ENCODE data around the gene ECEL1.

Gene ECEL1

DNA sequence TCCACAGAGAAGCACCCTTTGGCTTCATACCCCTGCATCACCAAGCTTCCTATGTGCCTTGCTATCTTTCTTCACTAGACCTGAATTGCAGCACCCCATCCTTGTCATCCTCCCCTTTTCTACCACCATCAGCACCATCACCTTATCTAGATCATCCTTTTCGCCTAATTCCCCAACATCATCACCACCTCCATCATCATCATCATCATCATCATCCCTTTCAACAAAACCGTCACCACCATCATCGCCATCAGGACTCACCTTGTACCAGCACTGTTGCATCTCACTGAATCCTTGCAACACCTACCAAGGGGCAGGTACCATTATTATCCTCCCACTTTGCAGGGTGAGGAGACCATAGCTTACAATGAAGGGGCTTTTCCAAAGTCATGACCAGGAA lies 10.8 kb upstream of the ECEL1 start:
- no peak for DNase-seq (ENCODE audit: low spot score)

DNA sequence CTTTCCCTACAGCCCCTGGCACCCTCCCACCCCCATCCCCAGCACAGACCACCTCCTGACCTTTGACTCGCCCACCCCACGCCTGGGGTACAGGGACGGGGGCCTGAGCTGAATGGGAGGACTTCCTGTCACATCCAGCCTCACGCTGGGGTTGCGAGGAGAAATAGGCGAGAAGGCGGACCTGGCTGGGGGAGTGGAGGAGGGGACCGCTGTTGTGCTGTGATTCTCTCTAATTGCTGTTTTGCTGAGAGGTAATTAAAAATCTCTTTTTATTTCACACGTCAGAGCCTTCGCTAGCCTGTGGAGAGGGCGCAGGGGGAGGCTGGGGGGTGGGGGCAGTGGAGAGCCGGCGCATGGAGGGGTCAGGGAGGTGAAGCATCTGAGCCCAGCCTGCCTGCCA lies 9.7 kb upstream of the ECEL1 start:
- DNase-seq (ENCODE audit: low spot score): no peak

DNA sequence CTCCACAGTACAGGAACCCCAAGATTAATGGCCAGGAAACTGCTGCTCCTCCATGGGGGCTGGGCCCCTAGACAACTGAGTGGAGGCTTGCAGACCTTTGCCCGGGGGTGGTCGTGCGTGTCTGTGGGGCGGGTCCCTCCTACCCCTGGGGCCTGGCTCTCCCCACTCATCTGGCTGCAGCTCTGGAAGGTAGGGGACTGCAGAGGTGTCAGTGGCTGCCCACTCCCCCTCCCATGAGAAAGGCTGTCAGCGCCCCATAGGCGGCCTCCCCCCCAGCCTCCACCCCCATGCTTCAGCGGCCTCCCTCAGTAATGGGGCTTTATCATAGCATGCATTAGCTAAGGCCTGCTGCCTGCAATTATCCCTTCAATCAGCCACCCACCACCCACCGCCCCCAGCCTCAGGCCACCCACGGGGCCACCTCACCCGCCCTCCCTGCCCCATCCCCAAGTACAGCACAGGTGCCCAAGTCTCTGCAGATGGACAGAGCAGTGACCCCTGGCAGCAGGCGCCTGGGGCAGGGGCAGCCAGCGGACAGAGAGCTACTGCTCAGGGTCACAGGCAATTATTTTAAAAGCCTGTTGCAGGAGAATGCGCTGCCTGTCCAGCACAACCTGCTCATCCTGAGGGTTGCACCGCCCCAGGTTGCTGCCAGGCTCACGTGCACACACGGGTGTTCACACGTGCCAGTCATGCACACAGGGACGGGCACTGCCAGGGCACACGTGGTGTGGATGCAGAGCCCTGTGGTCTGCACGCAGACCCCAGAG lies 9.1 kb upstream of the ECEL1 start:
- no peak for DNase-seq (ENCODE audit: low spot score)

DNA sequence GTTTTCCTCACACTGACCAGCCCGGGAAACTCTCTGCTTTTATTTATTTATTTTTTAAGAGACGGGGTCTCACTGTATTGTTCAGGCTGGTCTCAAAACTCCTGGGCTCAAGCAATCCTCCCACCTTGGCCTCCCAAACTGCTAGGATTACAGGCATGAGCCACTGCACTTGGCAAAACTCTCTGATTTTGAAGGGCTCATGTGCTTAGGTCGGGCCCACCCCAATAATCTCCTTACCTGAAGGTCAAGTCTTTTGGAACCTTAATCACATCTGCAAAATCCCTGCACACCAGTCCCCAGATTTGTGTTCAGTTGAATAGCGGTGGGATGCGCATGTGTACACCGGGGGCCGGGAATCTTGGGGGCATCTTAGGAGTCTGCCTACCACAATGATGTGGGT lies 7.7 kb upstream of the ECEL1 start:
- DNase-seq (ENCODE audit: low spot score): no peak

DNA sequence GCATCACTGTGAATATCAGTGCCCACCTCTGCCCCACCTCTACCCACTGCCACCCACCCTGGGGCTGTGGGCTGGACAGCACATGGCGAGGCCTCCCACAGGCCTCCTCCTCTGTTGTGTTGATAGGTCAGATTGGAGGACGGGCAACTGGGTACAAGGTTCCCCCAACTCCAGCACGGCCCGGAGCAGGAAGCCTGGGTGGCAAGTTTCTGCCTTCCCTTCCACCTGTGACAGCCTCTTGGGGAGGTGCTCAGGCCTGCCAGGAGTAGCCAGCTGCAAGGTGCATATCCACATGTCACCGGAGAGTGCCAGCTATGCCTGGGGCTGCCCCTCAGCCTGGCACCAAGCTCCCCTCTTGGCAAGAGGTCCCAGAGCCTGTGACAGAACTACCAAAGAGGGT lies 6.9 kb upstream of the ECEL1 start:
- DNase-seq (ENCODE audit: low spot score): no peak

DNA sequence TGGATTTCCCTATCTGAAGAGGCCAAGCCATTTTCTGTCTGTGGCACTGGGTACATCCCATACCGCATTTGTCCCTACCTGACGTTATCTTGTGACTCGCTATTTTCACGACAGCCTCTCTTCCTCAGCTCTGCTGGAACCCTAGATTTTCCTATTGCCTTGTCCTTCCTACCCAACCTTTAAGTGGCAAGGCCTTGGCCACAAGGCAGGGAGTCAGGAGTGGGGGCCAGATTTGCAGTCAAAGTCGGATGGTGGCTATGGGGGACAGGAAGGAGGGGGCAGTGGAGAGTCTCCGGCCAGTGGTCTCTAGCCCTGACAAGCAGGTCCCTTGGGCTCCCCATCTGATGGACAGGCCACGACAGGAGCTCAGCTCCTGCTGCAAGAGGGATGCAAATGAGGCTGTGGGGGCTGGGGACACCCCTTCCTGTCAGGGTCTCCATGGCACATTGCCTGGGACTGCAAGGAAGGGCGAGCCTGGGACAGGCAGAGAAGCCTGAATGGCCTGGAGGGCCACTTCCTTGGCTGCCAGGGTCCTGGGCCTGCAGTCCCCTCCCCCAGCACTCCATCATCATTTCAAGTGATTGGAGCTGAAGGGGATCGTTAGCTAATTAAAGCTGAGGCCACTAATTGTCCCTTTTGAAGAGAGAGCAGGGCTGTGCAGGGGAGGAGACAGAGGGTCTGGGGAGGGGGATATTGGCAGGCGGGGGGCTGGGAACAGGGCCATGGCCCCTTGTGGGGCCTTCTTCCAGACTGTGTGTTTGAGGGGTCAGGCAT lies 6.3 kb upstream of the ECEL1 start:
- no peak for DNase-seq (ENCODE audit: low spot score)

DNA sequence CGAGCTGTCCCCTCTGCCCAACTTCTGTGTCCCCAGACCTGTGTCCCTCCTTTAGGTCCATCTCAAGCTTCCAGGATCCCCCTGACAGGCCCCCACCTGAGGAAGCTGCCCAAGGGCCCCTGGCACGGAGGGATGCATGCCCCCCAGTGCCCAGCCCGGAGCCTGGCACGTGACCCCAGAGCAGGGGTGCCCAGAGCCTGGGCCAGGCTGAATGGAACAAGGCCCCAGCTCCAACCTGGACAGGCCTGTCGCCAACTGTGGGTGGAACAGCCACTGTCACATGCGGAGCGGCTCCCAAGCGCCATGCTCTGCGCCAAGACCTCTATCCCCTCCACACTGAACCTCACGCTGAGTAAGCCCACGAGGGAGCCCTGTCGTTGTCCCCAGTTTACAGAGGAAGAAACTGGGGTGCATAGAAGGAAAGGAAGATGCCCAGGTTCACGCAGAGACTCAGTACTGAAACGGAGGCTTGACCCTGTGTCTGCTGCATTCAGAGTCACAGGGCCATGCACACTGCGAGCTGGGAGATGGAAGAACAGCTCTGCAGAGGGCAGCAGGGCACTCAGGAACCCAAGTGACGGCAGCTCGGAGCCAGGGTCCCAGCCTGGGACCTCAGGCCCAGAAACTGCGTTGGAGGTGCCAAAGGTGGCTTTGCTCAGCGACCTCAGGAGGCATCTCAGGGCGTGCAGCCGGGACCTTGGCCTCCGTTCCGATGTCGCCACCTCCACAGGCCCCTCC lies 5.5 kb upstream of the ECEL1 start:
- no peak for DNase-seq (ENCODE audit: low spot score)

DNA sequence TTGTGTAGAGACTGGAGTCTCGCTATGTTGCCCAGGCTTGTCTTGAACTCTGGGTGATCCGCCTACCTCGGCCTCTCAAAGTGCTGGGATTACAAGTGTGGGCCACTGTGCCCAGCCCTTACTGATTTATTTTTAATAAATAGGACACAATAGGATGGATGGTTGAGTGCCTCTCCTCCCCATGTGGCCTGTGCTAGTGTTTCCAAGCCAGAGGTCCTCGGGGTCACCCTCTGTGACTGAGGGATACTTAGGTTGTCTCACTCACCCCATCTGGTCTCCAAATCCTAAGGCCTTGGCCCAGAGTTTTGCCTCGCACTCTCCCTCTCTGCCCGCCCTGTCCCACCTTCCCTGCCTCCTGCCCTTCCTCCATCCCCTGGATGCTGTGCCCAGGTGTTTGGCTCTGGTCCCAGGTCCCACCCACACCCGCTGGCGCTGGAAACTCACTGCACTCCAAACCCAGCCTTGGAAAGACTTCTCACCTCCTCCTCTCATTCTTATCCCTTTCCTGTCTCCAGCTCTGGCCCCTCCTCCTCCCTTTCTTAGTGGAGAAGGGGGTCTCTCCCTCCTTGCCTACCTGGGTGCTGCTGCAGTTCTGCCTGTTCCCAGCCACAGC lies 4.7 kb upstream of the ECEL1 start:
- no peak for DNase-seq (ENCODE audit: low spot score)

DNA sequence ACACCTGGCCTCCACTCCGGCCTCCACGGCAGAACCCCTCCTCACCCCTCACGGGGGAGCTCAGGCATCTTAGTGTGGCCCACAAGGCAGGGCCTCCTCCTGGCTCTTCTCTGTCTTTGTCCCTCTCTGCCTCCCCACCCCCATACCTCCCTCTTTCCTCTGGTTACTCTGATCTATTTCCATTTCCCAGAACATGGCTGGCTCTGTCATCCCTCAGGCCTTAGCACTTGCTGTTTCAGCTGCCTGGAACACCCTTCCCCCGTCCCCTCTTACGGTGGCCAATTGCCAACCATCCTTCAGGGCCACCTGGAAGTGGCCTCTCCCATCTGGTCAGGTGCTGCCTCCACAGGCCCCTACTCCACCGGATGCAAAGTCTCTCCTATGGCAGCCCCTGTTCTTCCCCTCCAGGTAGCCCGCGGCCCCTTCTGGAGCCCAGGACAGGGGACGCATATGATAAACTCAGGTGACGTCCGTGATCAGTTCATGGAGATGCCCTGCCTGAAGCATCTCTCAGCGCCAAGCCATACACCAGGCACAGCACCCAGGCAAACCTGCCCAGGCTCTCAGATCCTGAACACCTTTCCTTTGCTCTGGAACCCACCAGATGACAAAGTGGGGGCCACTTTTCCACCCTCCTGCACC lies 3.6 kb upstream of the ECEL1 start:
- no peak for DNase-seq (ENCODE audit: low spot score)

DNA sequence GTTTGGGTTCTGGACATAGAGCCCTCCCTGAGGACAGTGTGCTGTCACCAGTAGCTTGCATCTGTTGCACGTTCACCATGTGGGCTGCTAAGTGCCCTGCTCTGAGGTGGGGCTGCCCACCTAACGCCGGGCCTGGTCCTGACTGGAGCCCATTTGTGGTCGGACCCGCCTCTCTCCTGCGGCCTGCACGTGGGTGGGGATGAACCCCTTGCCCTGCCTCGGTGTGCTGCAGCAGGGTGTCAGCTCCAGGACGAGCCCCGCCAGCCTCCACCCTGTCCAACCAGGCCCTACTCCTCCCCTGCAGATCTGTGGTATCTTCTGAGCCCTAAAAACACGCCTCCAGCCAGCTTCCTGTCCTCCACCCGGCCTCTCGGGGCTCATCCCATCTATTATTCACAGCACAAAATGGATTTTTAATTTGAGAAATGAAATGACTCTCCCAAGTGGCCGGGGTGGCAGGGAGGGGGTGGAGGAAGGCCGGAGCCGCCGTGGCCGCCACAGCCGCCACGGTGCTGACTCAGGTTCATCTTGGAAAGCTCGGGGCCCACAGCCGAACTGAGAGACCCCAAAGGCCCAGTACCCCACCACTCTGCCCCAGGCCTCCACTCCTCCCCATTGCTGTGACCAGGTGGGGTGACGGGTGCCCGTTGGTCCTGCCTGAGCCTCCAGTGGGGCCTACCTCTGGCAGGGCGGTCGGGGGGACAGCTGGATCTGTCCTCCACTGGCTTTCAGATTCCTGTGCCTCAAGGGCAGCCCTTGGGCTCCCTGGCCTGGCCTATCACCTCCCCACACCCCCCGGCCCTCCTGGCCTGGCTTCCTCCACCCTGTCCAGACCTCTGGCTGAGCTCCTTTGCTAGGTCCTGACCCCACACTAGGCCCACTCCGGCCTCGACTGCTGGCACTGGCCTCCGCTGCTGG lies 2.8 kb upstream of the ECEL1 start:
- DNase-seq (ENCODE audit: low spot score): no peak

DNA sequence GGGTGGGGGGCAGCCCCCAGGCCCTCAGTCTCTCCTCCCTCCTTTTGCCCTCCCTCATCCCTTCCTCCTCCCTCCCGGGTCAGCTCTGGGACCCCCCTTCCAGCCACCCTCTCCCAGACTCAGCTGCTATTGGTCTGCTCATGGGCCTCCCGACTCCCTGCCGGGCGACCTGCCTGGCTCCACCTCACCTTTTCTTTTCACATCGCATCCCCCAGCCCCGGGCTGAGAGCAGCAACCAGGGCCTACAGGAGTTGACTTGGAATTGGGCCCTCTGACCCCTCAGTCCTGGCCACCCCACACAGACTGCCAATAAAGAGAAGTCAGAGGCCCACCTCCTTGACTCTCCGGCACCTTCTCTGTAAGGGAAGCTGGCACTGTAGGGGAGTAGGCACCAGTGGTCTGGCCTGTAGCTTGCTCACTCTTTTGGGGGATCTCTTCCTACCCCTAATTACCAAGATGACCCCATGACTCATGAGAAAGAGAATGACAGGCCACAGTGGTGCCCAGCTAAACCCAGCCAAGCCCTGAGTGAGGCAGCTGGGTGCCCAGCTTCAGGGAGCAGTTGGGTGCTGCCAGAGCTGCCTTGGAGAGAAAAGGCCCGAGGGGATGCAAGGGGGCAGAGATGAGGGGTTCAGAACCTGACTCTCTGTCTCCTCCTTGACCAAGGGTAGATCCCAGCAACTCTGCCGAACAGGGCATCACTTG lies 2.0 kb upstream of the ECEL1 start:
- no peak for DNase-seq (ENCODE audit: low spot score)

DNA sequence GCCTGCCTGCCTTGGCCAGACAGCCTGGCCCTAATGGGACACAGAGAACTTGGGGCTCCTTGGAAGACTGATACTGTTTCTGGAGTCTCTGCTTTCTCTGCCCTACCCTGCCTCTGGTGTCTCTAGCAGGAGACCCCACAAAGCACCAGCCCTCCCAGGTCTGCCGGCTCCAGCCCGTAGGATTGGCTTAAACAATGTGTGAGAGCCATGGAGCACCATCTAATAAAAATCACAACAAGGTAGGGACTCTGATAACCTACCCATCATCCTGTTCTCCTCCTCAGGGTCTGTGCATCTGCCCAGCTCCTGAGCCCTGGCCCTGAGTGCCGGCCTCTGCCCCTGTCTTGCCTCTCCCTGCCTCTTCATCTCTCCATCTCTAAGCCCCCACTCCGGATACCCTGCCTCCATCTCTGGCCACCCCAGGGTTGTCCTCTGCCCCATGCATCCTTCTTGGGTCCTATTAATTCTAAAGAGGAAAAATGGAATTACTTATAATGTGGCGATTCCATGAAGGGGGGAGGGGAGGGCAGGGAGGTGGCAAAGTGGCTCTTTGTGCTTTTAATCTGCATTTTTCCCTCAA lies 1.2 kb upstream of the ECEL1 start:
- DNase-seq (ENCODE audit: low spot score): no peak

DNA sequence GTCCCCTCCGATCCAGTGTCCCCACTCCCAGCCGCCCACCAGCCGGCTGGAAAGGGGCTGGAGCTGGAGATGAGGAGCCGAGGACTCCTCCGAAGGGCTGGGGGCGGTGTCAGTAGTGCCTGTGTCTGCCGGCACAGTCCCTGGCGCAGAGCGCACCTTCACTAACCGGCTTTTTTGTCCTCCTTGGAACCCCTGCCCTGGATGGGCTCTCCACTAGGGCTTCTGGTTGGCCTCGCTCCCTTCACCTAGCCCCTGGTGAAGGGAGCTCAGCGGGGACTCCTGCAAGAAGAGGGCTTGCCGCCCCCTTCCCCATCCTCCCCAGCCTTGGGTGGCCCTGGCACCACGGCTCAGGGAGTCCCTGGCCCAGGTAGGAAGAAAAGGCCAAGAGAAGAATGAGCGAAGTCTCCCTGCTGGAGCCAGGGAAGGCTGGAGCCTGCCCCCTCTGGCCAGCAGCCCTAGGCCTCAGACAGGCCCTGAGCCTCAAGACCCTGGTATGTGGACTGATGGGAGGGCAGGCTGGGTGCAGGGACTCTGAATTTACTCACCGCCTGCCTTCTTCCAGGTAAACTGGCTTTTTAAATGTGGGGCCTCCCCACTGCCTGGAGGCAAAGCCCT lies 570 bp upstream of the ECEL1 start:
- DNase-seq (ENCODE audit: low spot score): no peak

DNA sequence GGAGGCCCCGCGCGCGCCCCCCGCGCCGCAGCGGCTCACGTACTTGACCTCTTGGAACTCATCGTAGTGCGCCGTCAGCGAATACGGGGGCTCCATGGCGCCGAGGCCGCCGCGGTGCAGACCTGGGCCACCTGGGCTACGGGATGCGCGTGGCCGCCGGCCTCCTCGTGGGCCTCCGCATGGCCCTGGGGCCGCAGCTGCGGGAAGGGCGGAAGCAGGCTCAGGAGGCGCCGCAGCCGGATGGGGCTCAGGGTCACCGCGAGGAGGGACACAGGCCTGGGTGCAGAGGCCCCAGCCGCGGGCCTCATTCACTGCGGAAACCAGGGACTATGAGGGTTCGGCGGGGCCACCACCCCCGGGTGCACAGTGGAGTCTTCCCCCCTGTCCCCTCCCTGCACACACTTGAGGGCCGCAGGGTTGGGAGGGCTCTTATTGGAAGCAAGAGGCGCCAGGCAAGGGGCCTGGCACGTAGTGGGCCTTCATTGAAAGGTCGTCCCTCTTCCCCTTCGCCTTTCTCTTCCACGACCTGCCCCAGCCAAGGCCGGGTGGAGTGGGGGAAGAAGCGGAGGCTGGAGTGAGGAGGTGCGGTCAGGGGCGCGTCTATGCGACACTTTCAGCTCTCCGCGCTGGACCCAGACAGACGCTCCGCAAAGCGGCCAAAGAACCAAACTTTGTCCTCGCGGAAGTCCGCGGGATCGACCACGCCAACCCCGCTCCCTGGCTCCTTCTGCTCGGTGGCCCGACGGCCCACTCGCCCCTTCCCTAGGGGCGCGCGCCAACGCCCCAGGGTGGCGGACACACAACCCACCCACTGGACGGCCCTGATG lies 863 bp downstream of the ECEL1 start:
- no peak for DNase-seq (ENCODE audit: low spot score)

DNA sequence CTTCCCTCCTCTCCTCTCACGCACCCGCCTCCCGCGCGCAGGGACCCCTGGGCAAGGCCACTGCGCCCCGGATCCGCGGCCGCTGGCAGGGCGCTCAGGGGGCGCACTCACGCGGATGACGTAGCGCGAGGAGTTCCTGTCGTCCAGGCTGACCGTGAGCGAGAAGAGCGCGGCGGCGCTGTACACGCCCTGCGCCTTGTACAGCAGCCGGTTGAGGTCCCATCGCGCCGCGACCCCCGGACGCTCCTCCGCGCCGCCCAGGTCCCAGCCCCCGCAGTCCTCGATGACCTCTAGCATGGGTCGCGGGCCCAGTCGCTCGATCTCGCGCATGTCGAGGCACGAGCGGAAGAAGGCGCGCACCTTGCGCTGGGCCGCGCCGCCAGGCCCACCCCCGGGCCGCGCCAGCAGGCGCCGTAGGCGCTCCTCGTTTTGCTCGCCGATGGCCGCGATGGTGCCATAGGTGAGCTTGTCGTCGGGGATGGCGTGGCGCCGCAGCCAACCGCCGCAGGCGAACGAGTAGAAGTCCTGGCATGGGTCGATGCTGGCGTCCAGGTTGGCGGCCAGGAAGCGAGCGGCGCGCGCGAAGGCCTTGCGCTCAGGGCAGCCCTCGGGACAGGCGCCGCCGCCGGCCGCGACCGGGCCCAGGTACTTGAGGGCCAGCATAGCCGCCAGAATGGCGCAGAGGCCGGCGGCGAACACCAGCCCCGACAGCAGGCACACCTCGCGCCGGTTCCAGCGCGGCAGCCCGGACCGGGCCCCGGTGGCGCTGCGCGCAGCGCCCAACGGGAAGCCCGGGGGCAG lies 1.7 kb downstream of the ECEL1 start:
- DNase-seq (ENCODE audit: low spot score): no peak

DNA sequence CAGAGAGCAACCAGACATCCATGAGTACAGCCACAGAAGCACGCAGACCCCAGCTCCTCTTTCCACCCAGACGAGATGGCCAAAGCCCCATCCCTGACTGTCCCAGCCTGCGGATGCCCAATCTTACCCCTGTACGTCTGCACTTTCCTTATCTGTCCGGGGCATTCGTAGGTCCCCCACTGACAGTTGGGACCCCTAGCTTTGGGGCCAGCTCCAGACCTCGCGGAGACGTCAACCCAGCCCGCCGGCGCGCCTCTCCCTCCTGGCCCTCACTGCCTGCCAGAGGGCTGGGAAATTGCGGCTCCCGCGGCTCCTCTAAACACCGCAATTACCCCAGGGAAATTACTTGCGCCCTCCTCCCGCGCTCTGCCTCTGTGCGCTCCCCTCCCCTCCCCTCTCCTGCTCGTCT lies 2.3 kb downstream of the ECEL1 start:
- no peak for DNase-seq (ENCODE audit: low spot score)

DNA sequence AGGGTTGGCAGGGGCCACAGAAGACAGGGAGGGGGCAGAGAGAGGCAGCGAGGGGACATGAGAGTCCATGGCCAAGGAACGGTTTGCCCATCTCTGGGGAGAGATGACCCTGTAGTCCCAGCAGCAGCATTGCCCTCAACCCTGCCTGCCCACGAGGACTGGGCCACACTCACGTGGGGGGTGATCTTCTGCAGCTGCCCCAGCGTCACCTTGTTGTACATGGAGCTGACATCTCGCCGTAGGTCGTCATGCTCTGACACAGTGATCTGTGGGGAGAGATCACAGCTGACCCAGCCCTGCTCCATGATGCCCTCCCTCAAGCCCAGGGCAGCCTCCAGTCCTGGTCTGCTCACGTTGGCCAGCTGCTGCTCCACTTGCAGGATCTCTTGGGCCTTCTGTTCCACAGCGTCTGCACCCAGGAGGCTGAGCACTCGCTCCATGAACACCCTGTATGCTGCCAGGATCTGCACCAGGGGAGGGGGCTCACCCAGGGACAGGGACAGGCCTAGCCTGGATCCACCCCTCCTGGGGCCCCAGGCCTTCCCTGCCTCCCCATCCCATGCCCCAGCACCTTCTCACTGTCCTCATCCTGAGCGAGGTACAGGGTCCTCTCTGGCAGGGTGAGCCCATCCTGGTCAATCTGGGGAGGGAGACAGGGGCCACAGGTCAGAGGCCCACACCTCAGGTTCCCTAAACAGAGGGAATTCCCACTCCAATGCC lies 2.8 kb downstream of the ECEL1 start:
- no peak for DNase-seq (ENCODE audit: low spot score)
